Thymus (tissue), 11 donors: ENCODE measurements around the gene FBN2. TPM values are rescaled to one million over a fixed set of nuclear protein-coding genes. Genes with fewer than 3 reads are reported as not detected.

Experiments
- DNase-seq, 9 donors: peaks; one replicate each; pipeline ENCODE4 v3.0.0-alpha.2; 2013; ENCODE audit warnings: low spot score in 9 of 9, low read depth in 6 of 9, missing footprints in 1 of 9
- H3K27ac ChIP-seq, 2 donors: one replicate each; pipeline ENCODE4 v1.5.1; 2013; ENCODE audit warnings: control low read depth in 1 of 2, low read depth in 1 of 2, low read length in 1 of 2, mild to moderate bottlenecking in 1 of 2, moderate library complexity in 1 of 2
- H3K27me3 ChIP-seq, 2 donors: one replicate each; pipeline ENCODE4 v1.5.1; 2013; ENCODE audit warnings: low read length in 1 of 2; ENCODE audit not compliant: control insufficient read depth in 2 of 2, insufficient read depth in 1 of 2
- H3K36me3 ChIP-seq, 2 donors: one replicate each; pipeline ENCODE4 v1.5.1; 2013; ENCODE audit warnings: low read length in 1 of 2, mild to moderate bottlenecking in 1 of 2, moderate library complexity in 1 of 2; ENCODE audit not compliant: control insufficient read depth in 2 of 2, insufficient read depth in 2 of 2
- H3K4me1 ChIP-seq, 2 donors: one replicate each; pipeline ENCODE4 v1.5.1; 2013; ENCODE audit warnings: low read length in 2 of 2; ENCODE audit not compliant: control insufficient read depth in 2 of 2, insufficient read depth in 2 of 2
- H3K4me3 ChIP-seq, 2 donors: one replicate each; pipeline ENCODE4 v1.5.1; 2013; ENCODE audit warnings: low read length in 2 of 2, control low read depth in 1 of 2, mild to moderate bottlenecking in 1 of 2
- H3K9me3 ChIP-seq, 2 donors: one replicate each; pipeline ENCODE4 v1.5.1; 2013; ENCODE audit warnings: low read length in 1 of 2, mild to moderate bottlenecking in 1 of 2; ENCODE audit not compliant: control insufficient read depth in 2 of 2, insufficient read depth in 1 of 2
- WGBS: extraction: QIAGEN DNeasy Blood & Tissue Kit; methylation state at CpG from one replicate; pipeline ENCODE4 v1.1.7; 2013; 5-methylcytosine and 5-hydroxymethylcytosine counted together
- polyA plus RNA-seq: library from polyadenylated mRNA; stranded (reverse); fragments of 200-250 nt; gene quantifications from one replicate; pipeline ENCODE4 v1.2.3, GENCODE V29; 2013
- total RNA-seq: library from RNA; stranded (reverse); fragments of 120-200 nt; gene quantifications from one replicate; pipeline ENCODE4 v1.2.4, GENCODE V29; 2013
- donor health status: healthy.

The FBN2 gene
- total and polyA plus RNA-seq, 2 donors: 0.23 to 5.5 TPM

DNA sequence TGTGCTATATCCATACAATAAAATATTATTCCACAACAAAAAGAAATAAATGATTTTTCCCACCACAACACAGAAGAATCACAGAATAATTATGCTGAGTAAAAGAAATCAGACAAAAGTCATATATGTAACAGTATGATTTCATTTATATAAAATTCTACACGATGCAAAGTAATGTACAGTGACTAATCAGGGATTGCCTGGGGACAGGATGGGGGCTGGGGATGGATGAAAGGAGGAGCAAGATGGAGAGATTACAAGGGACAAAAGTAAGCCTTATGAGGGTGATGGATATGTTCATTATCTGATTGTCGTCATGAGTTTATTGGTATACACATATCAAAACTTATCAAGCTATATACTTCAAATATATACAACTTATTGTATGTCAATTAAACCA, 154.0 kb downstream of the FBN2 start:
- no peak for DNase-seq
- Histone ChIP-seq H3K9me3 (peaks cover 0 to under 1% of the 10 kb centered on the region in 2 donors), H3K27me3 (no peaks in the 10 kb centered on the region), H3K4me3 (no peak overlapping the region), H3K4me1 (no peaks in the 10 kb centered on the region), H3K27ac (no peak overlapping the region), H3K36me3 (no peaks in the 10 kb centered on the region)
- 96% methylated on average over 2 of the region's 2 CpGs for WGBS

DNA sequence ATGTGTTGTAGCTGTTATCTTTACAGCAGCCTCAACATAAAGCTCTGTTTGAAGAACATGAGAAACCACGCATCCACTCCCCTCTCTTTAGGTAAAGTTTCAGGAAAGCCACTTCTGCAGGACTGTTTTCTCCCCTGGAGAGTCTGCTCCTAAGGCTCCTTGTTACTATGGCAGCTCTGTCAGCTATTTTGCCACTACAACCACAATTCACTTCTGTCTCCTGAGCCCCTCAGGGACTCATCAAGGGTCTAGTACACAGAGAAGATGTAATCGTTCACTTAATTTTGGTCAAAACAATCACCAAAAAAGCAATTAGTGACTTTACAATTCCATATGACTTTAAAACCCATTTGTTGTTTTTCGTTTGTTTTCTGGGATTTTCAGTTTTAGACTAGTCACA, 157.7 kb downstream of the FBN2 start:
- Histone ChIP-seq H3K27me3 (no peaks in the 10 kb centered on the region), H3K4me3 (no peak overlapping the region), H3K27ac (no peak overlapping the region), H3K9me3 (no peaks in the 10 kb centered on the region), H3K4me1 (no peaks in the 10 kb centered on the region), H3K36me3 (no peaks in the 10 kb centered on the region)
- 91% methylated on average over 3 of the region's 3 CpGs for WGBS
- no peak for DNase-seq

DNA sequence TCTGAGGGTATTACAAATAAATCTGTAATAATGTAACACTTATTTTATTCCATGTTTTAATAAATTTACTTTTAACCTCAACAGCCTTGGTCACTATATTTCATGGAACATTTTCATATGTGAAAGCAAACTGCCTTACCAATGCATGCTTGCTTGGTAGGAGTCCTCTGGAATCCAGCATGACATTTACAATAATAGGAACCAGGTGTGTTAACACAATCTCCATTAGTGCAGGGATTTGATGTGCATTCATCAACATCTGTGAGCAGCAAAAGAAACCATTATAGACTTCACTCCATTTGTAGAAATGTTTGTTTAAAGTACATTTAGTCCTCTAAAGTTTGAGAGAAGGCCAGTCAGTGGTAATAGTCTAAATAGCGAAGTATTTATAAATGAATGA, 159.4 kb downstream of the FBN2 start:
- Histone ChIP-seq H3K27ac (no peak overlapping the region), H3K4me1 (no peaks in the 10 kb centered on the region), H3K9me3 (no peaks in the 10 kb centered on the region), H3K4me3 (no peak overlapping the region), H3K27me3 (no peaks in the 10 kb centered on the region), H3K36me3 (no peaks in the 10 kb centered on the region)
- WGBS: 90% methylated on average over 1 of the region's 1 CpG
- no peak for DNase-seq

DNA sequence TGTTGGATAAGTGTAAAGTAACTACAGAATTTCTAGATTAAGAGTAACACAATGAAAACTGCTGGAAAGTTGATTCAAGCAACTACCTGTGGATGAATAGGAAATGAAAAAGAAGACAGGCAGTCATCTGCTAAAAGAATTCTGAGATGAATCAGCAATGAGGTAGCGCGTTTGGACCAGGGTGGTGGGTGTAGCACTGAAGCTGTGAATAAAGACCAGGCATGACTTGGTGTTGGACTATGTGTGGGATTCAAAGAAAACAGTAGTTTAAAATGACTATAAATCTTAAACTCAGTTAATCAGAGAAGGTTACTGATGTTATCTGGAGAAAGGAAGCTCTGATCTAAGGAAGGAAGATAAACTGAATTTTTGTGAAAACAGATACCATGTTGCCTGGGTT, 159.8 kb downstream of the FBN2 start:
- Histone ChIP-seq H3K36me3 (no peaks in the 10 kb centered on the region), H3K4me1 (no peaks in the 10 kb centered on the region), H3K9me3 (no peaks in the 10 kb centered on the region), H3K4me3 (no peak overlapping the region), H3K27me3 (no peaks in the 10 kb centered on the region), H3K27ac (no peak overlapping the region)
- DNase-seq: no peak
- 92% methylated on average over 2 of the region's 2 CpGs for WGBS

DNA sequence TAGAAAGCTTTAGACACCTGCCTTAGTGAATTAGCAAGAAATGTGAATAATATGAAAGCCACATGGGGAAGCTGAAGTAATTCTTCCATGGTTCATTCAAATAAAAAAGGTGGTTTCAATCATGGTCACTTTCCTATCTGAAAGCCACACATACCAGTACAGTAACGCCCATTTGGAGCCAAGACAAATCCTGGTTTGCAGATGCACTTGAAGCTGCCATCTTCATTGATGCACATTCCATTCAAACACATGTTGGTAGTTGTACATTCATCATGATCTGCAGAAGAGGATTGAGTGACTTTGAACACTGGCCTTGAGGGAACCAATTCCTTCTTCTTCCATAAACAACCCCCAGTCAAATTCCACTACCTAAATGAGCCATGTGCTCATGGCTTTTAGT, 161.5 kb downstream of the FBN2 start:
- no peaks in the 10 kb centered on the region for H3K4me1 ChIP-seq
- H3K9me3 ChIP-seq: no peaks in the 10 kb centered on the region
- DNase-seq: no peak
- H3K27me3 ChIP-seq: no peaks in the 10 kb centered on the region
- WGBS: 76% methylated on average over 1 of the region's 1 CpG
- H3K27ac ChIP-seq: no peak overlapping the region
- H3K4me3 ChIP-seq: no peak overlapping the region
- no peaks in the 10 kb centered on the region for H3K36me3 ChIP-seq

DNA sequence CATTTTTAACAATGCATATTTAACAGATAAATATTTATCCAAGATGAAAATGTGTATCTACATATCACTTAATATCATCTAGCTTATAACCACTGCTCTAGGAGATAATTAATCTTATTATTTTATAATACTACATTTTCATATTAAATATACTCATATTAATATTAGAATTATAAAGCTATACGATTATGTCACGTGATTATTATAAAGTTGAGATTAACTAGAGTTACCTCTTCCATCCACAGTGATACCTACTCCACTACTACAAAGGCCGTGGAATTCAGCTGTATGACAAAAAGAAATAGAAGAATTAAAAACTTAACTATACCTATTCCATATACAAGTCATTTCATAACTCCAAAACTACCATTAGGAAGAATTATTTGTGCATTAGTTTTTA, 171.9 kb downstream of the FBN2 start:
- no peaks in the 10 kb centered on the region for H3K9me3 ChIP-seq
- DNase-seq: no peak
- no peak overlapping the region for H3K27ac ChIP-seq
- 95% methylated on average over 3 of the region's 3 CpGs for WGBS
- no peaks in the 10 kb centered on the region for H3K27me3 ChIP-seq
- no peaks in the 10 kb centered on the region for H3K36me3 ChIP-seq
- H3K4me3 ChIP-seq: no peak overlapping the region
- no peaks in the 10 kb centered on the region for H3K4me1 ChIP-seq

DNA sequence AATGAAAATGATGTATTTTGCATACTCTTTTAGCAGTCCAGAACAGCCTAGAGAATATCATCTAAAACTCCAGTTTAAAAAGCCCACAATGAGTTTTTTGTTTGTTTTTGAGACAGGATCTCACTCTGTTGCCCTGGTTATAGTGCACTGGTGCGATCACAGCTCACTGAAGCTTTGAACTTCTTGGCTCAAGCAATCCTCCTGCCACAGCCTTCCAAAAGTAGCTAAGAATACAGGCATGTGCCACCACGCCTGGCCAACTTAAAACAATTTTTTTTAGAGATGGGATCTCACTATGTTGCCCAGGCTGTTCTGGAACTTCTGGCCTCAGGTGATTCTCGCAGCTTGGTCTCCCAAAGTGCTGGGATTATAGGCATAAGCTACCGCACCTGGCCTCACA, 175.7 kb downstream of the FBN2 start:
- Histone ChIP-seq H3K27ac (no peak overlapping the region), H3K4me3 (no peak overlapping the region), H3K27me3 (no peaks in the 10 kb centered on the region), H3K36me3 (no peaks in the 10 kb centered on the region), H3K9me3 (no peaks in the 10 kb centered on the region), H3K4me1 (no peaks in the 10 kb centered on the region)
- DNase-seq: no peak
- WGBS: 71% methylated on average over 4 of the region's 4 CpGs

DNA sequence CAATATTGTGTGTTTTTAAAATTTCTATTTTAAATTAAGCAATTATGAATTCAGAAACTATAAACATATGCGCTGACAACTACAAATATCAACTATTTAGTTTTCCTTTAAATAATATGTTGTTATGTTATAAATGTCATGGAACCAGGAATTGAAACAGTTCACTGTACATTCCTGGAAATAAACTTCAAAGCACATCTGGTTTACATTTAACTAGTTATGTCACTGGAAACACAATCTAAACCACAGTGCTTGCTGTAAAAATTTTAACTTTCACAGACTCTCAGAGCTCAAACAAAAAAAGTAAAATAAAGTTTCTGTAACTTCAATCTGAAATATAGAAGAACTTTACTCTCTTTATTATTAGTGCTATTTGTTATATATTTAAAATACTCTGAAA, 179.2 kb downstream of the FBN2 start:
- H3K36me3 ChIP-seq: no peaks in the 10 kb centered on the region
- H3K4me3 ChIP-seq: no peak overlapping the region
- no peaks in the 10 kb centered on the region for H3K9me3 ChIP-seq
- no peaks in the 10 kb centered on the region for H3K4me1 ChIP-seq
- WGBS: 98% methylated on average over 1 of the region's 1 CpG
- H3K27ac ChIP-seq: no peak overlapping the region
- no peaks in the 10 kb centered on the region for H3K27me3 ChIP-seq
- no peak for DNase-seq

DNA sequence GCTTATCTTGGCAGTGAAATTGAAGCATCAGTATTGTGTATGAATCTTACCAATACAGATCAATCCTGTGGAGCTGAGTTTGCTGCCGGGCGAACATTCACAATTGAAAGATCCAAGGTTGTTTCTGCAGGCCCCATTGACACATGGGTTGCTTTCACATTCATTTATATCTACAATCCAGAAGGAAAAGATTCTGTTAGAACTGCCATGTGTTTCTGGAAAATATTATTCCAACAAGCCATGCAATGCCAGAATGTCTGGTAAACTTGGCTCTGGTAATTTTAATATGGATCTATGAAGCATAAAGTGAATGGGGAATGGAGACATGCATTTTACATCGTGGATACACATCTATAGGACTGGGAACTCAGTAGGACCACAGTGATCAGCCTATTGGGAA, 180.8 kb downstream of the FBN2 start:
- no peaks in the 10 kb centered on the region for H3K36me3 ChIP-seq
- WGBS: 90% methylated on average over 3 of the region's 3 CpGs
- no peak for DNase-seq
- H3K4me3 ChIP-seq: no peak overlapping the region
- no peaks in the 10 kb centered on the region for H3K9me3 ChIP-seq
- H3K4me1 ChIP-seq: no peaks in the 10 kb centered on the region
- H3K27me3 ChIP-seq: no peaks in the 10 kb centered on the region
- no peak overlapping the region for H3K27ac ChIP-seq

DNA sequence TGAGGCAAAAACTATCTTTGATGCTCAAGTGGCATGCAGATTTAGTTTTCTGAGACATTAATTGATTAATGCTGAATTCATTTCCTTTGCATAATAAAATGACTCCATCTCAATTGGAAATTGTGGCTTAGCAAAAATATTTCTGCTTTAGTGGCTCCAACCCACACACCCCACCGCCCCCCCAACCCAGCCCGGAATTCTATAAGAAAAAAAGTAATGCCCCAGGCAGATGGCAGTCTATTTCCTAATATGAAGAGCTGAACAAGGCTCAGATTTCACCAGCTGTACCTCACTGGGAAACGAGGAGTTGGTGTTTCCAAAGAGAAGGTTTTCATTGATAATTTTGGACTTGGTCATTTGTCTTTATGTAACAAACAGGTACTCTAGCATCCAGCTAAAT, 182.1 kb downstream of the FBN2 start:
- Histone ChIP-seq H3K4me3 (no peak overlapping the region), H3K27me3 (no peaks in the 10 kb centered on the region), H3K4me1 (no peaks in the 10 kb centered on the region), H3K36me3 (no peaks in the 10 kb centered on the region), H3K27ac (no peak overlapping the region), H3K9me3 (no peaks in the 10 kb centered on the region)
- no peak for DNase-seq
- 96% methylated on average over 3 of the region's 3 CpGs for WGBS
